Amniotic epithelial cell (primary cell): ENCODE results near the gene DOCK7.
"Not testable (repeated sequence)": the region's sequence is repeated elsewhere in the genome, so short reads cannot be mapped to it uniquely, and the experiment has no call there.

Experiments
- DNase-seq: peaks from one replicate; pipeline ENCODE4 v3.0.0-alpha.2; 2010; ENCODE audit warnings: low read depth

Gene DOCK7

GRCh38 chr1:62687903-62688686 lies at the start of gene DOCK7:
DOCK7 (minus strand) TSS chr1:62688386; CDS start chr1:62688264, 122 bp downstream.
- peak; percentile 78 for DNase-seq

- peak; percentile 69 for DNase-seq
These were observed 47.4 kb upstream of the DOCK7 start for GRCh38 chr1:62735491-62736171.

GRCh38 chr1:62732331-62732730 lies 44.1 kb upstream of the DOCK7 start:
- no peak for DNase-seq

- no peak for DNase-seq
These were observed 40.8 kb upstream of the DOCK7 start for GRCh38 chr1:62728963-62729362.

- no peak for DNase-seq
These were observed 39.6 kb upstream of the DOCK7 start for GRCh38 chr1:62727656-62728407.

- DNase-seq: peak; percentile 11
These were observed 37.8 kb upstream of the DOCK7 start for GRCh38 chr1:62726011-62726442.

GRCh38 chr1:62725255-62725654 lies 37.1 kb upstream of the DOCK7 start:
- peak; percentile 40 for DNase-seq

- no peak for DNase-seq
These were observed 36.2 kb upstream of the DOCK7 start for GRCh38 chr1:62724430-62724829.

GRCh38 chr1:62723883-62724282 lies 35.7 kb upstream of the DOCK7 start:
- no peak for DNase-seq

- DNase-seq: no peak
These were observed 34.6 kb upstream of the DOCK7 start for GRCh38 chr1:62722796-62723195.

- peak; percentile 55 for DNase-seq
These were observed 32.9 kb upstream of the DOCK7 start for GRCh38 chr1:62720946-62721554.

GRCh38 chr1:62718400-62718799 lies 30.2 kb upstream of the DOCK7 start:
- DNase-seq: not testable (repeated sequence)

GRCh38 chr1:62717483-62717882 lies 29.3 kb upstream of the DOCK7 start:
- DNase-seq: no peak

GRCh38 chr1:62716397-62716796 lies 28.2 kb upstream of the DOCK7 start:
- DNase-seq: no peak

- no peak for DNase-seq
These were observed 24.4 kb upstream of the DOCK7 start for GRCh38 chr1:62712336-62713243.

- no peak for DNase-seq
These were observed 19.5 kb upstream of the DOCK7 start for GRCh38 chr1:62707744-62708120.

- no peak for DNase-seq
These were observed 19.0 kb upstream of the DOCK7 start for GRCh38 chr1:62706985-62707743.

- not testable (repeated sequence) for DNase-seq
These were observed 10.0 kb upstream of the DOCK7 start for GRCh38 chr1:62698161-62698560.

- not testable (repeated sequence) for DNase-seq
These were observed 6.3 kb upstream of the DOCK7 start for GRCh38 chr1:62694479-62694878.

GRCh38 chr1:62693123-62693522 lies 4.9 kb upstream of the DOCK7 start:
- no peak for DNase-seq
